Hepatocyte (in vitro differentiated cells): ENCODE results near the gene MSI2. TPM values are rescaled to one million over a fixed set of nuclear protein-coding genes. Genes with fewer than 3 reads are reported as not detected.
A peak's percentile ranks its signal among the peaks of the same experiment; 100 is the strongest.

Experiments
- DNase-seq: peaks from one replicate; pipeline ENCODE4 v3.0.0-alpha.2; 2016; ENCODE audit warnings: low spot score
- H2AFZ ChIP-seq: fragments of 200-600 bp; sonication (generic); 2 replicates; pipeline ENCODE4 v1.6.0; 2016; ENCODE audit warnings: antibody characterized with exemption, mild to moderate bottlenecking
- H3K27ac ChIP-seq: fragments of 200-600 bp; sonication (generic); 2 replicates; pipeline ENCODE4 v1.5.1; 2016; ENCODE audit warnings: mild to moderate bottlenecking
- H3K27me3 ChIP-seq: fragments of 200-600 bp; sonication (generic); 2 replicates; pipeline ENCODE4 v1.6.1; 2016
- H3K36me3 ChIP-seq: fragments of 200-600 bp; sonication (generic); replicated peaks from 2 replicates; pipeline ENCODE4 v1.5.1; 2016; ENCODE audit warnings: low read depth; ENCODE audit not compliant: insufficient read depth
- H3K4me1 ChIP-seq: fragments of 200-600 bp; sonication (generic); 2 replicates; pipeline ENCODE4 v1.5.1; 2016; ENCODE audit warnings: mild to moderate bottlenecking, moderate library complexity; ENCODE audit not compliant: insufficient read depth
- H3K4me2 ChIP-seq: fragments of 200-600 bp; sonication (generic); 2 replicates; pipeline ENCODE4 v1.6.0; 2016
- H3K4me3 ChIP-seq: fragments of 200-600 bp; sonication (generic); 2 replicates; pipeline ENCODE4 v1.5.1; 2016; ENCODE audit warnings: mild to moderate bottlenecking
- H3K79me2 ChIP-seq: fragments of 200-600 bp; sonication (generic); 2 replicates; pipeline ENCODE4 v1.6.0; 2017; ENCODE audit warnings: mild to moderate bottlenecking
- H3K9me2 ChIP-seq: fragments of 200-600 bp; sonication (generic); replicated peaks from 2 replicates; pipeline ENCODE4 v1.6.0; 2017; ENCODE audit warnings: mild to moderate bottlenecking; ENCODE audit not compliant: insufficient read depth
- H3K9me3 ChIP-seq: fragments of 200-600 bp; sonication (generic); 2 replicates; pipeline ENCODE4 v1.5.1; 2016; ENCODE audit warnings: low read depth, mild to moderate bottlenecking
- H4K20me1 ChIP-seq: fragments of 200-600 bp; sonication (generic); 2 replicates; pipeline ENCODE4 v1.6.0; 2016; ENCODE audit warnings: mild to moderate bottlenecking; ENCODE audit not compliant: insufficient read depth, poor library complexity, severe bottlenecking
- CTCF ChIP-seq: fragments of 200-600 bp; sonication (generic); IDR thresholded peaks from 2 replicates; pipeline ENCODE4 v1.5.1; 2016; ENCODE audit warnings: antibody characterized with exemption, mild to moderate bottlenecking; ENCODE audit not compliant: poor library complexity
- EZH2 ChIP-seq: fragments of 200-600 bp; sonication (generic); IDR thresholded peaks from 2 replicates; pipeline ENCODE4 v1.6.1; 2016; ENCODE audit warnings: antibody characterized with exemption, mild to moderate bottlenecking, borderline replicate concordance
- EZH2phosphoT487 ChIP-seq: fragments of 200-600 bp; sonication (generic); IDR thresholded peaks from one replicate; pipeline ENCODE4 v1.6.1; 2018; ENCODE audit warnings: antibody characterized with exemption, mild to moderate bottlenecking, low read depth, moderate library complexity; ENCODE audit not compliant: unreplicated experiment, severe bottlenecking
- WGBS: methylation state at CpG from one replicate; pipeline ENCODE4 v1.1.6; 2016; ENCODE audit warnings: low lambda C conversion rate; ENCODE audit errors: missing lambda C conversion rate; 5-methylcytosine and 5-hydroxymethylcytosine counted together
- polyA plus RNA-seq: library from polyadenylated mRNA; unstranded; fragments of >200 nt; fragmentation: Nextera tagmentation; extraction: Ambion mirVana; gene quantifications from 2 replicates; pipeline ENCODE4 v1.2.1, GENCODE V29; 2016
- total RNA-seq: library from RNA; depleted of rRNA; stranded (reverse); fragments of >200 nt; gene quantifications from 2 replicates; pipeline ENCODE4 v1.2.3, GENCODE V29; 2014

The MSI2 gene
- total and polyA plus RNA-seq, 2 experiments from 2014 or later: 16.1 to 60.6 TPM

GRCh38 chr17:57436565-57436964 lies 180.2 kb downstream of the MSI2 start:
- no peaks in the 10 kb centered on the region for H3K27me3 ChIP-seq
- no peak overlapping the region for H3K4me3 ChIP-seq
- no peak overlapping the region for H3K4me2 ChIP-seq
- TF ChIP-seq CTCF: no peak
- TF ChIP-seq EZH2phosphoT487: no peak
- no peak for TF ChIP-seq EZH2
- no peaks in the 10 kb centered on the region for H3K9me2 ChIP-seq
- no peaks in the 10 kb centered on the region for H4K20me1 ChIP-seq
- no peaks in the 10 kb centered on the region for H3K9me3 ChIP-seq
- no peak for DNase-seq
- H3K27ac ChIP-seq: no peak overlapping the region
- peaks cover 26% of the 10 kb centered on the region for H3K4me1 ChIP-seq
- no peak overlapping the region for H2AFZ ChIP-seq
- no peaks in the 10 kb centered on the region for H3K36me3 ChIP-seq
- H3K79me2 ChIP-seq: peaks cover 78% of the 10 kb centered on the region
- 79% methylated on average over 4 of the region's 4 CpGs for WGBS

GRCh38 chr17:57438066-57438731 lies 181.9 kb downstream of the MSI2 start:
- Histone ChIP-seq H3K36me3 (no peaks in the 10 kb centered on the region), H3K9me2 (no peaks in the 10 kb centered on the region), H3K27me3 (no peaks in the 10 kb centered on the region), H3K4me3 (no peak overlapping the region), H3K4me1 (peaks cover 39% of the 10 kb centered on the region), H3K79me2 (peaks cover 79% of the 10 kb centered on the region), H2AFZ (no peak overlapping the region), H3K27ac (no peak overlapping the region), H3K9me3 (no peaks in the 10 kb centered on the region), H4K20me1 (no peaks in the 10 kb centered on the region), H3K4me2 (no peak overlapping the region)
- TF ChIP-seq EZH2: no peak
- TF ChIP-seq EZH2phosphoT487: no peak
- TF ChIP-seq CTCF: no peak
- DNase-seq: no peak
- WGBS: 80% methylated on average over 9 of the region's 9 CpGs

GRCh38 chr17:57439651-57440050 lies 183.3 kb downstream of the MSI2 start:
- Histone ChIP-seq H3K36me3 (no peaks in the 10 kb centered on the region), H3K4me3 (no peak overlapping the region), H2AFZ (no peak overlapping the region), H3K4me2 (peak overlapping the region; percentile 39), H3K27me3 (no peaks in the 10 kb centered on the region), H3K9me2 (no peaks in the 10 kb centered on the region), H4K20me1 (no peaks in the 10 kb centered on the region), H3K79me2 (peaks cover 81% of the 10 kb centered on the region), H3K4me1 (peaks cover 42% of the 10 kb centered on the region), H3K9me3 (no peaks in the 10 kb centered on the region), H3K27ac (peak overlapping the region; percentile 89)
- no peak for DNase-seq
- TF ChIP-seq CTCF (no peak), EZH2phosphoT487 (no peak), EZH2 (no peak)
- WGBS: 84% methylated on average over 5 of the region's 5 CpGs
